Omental fat pad (tissue), 4 donors: ENCODE results near the gene DTL. TPM values are rescaled to one million over a fixed set of nuclear protein-coding genes. Genes with fewer than 3 reads are reported as not detected.

ENCODE experiments used
- ATAC-seq: fragments of 150-250 bp; one replicate; pipeline ENCODE4 v1.9.1; 2016; ENCODE audit warnings: mild to moderate bottlenecking, moderate library complexity; ENCODE audit not compliant: low FRiP score
- DNase-seq: peaks from one replicate; pipeline ENCODE4 v3.0.0-alpha.2; 2019; ENCODE audit warnings: low spot score
- CTCF ChIP-seq, 3 donors: fragments of 450-650 bp; IDR thresholded peaks; one replicate each; pipeline ENCODE4 v1.5.1; 2016 to 2017; ENCODE audit warnings: antibody characterized with exemption in 3 of 3, mild to moderate bottlenecking in 3 of 3, moderate library complexity in 2 of 3
- total RNA-seq, 4 donors: library from RNA; depleted of rRNA; stranded (reverse); fragments of >200 nt; gene quantifications; one replicate each; pipeline ENCODE4 v1.1.0, GENCODE V29; 2016

Gene DTL
- total RNA-seq, 4 donors from 2014 or later, result 0.60 to 1.4 (median 0.77) TPM

DNA sequence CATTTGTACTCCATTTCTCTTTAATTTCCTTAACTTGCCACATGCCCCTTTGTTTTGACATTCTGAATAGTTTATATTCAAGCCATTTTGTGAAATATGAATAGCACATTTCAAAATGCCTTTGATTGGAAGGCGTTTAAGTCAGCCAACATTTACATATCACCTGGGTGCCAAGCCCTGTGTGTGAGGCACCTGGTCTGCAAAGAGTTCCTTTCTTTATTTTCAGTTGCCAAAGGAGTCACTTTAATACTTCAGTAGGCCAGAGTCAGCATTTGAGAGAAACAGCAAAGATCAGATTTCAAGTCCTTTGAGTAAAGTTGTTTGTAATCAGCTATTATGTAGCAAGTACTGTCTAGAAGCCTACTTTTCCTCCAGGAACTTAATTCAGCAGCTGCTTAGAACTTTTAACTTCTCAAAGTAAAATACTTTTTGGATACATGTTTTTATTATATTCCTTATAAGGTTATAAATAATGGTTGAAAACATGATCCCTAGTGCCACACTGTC, 70.8 kb downstream of the DTL start:
- TF ChIP-seq CTCF (IDR thresholded peaks at IDR 0.05), result no peak
- DNase-seq, result no peak
- ATAC-seq, result no peak

DNA sequence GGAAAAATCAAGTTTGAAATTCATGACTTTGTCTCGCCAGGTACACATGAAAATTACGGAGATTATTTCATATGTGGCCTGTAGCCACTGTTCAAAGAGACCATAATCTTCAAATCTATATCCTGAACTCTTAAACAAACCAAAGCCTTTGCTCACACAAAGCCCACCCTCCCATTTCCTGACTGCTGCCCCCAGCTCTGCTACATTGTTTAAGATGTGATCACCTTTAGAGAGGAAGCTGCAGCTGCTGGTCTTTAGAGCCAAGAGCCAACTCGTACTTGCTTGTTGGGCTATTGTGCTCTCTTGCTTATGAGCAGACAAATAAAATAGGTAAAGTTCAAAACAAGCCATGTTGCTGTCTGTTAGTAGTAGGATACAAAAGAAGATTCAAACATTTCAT, 71.9 kb downstream of the DTL start:
- DNase-seq (no peak), ATAC-seq (no peak)
- no peak for TF ChIP-seq CTCF (IDR thresholded peaks at IDR 0.05)

GRCh38 chr1:212108187-212108586, 72.6 kb downstream of the DTL start:
- no peak for TF ChIP-seq CTCF (IDR thresholded peaks at IDR 0.05)
- ATAC-seq, result no peak
- no peak for DNase-seq

DNA sequence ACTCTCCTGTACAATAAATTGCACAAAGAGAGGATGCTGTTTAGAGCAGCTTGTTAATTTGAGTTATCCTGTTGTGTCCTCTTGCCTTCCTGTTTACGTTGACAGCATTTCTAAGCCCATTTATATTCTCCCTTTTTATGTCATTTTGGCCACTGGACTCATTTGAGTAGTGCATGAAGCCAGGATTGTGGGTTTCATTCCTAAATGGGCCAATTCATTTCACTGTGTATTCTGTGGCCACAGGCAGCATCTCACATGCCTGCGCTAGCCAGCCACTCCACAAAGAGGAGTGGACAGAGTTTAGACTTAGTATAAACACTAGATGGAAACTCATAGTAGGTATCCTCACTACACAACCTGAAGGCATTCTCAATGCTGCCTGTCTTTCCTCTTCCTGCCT, 73.4 kb downstream of the DTL start:
- ATAC-seq, result no peak
- no peak for TF ChIP-seq CTCF (IDR thresholded peaks at IDR 0.05)
- no peak for DNase-seq

DNA sequence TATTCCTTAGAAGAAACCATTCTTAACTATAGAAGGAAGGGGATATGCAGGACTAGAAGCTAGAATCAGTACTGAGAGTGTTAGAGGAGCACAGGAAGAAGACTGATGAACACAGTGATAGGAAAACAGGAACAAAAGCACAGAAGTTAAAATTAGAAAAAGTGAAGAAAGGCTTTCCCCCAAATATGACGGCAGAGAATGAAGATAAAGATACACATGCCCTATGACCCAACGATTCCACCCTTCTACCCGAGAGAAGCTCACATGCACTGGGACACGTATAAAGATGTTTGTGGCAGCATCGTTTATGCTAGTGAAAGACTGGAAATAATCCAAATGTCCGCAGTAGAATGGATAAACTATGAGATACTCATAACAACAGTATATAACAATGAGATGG, 74.2 kb downstream of the DTL start:
- TF ChIP-seq CTCF (IDR thresholded peaks at IDR 0.05), result no peak
- ATAC-seq, result no peak
- no peak for DNase-seq

DNA sequence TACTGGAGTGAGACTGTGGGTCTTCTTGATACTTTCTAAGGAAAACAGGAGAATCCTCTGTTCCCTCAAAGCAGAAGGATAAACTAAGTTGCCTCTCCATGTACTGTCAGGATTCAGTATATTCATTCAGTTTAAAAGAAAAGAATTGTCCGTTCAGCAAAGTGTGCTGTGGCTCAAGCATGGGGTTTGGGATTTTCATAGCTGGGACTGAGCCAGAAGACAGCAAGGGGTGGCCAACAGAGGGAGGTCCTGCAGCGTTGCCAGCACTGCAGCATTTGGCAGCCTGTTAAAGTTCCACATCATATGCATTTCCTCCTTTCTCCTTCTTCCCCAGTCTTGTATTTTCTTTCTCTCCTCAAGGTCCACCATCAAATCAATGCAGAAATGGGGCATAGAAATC, 75.1 kb downstream of the DTL start:
- ATAC-seq, result no peak
- TF ChIP-seq CTCF (IDR thresholded peaks at IDR 0.05), result no peak
- no peak for DNase-seq

GRCh38 chr1:212111536-212111935, 76.0 kb downstream of the DTL start:
- no peak for TF ChIP-seq CTCF (IDR thresholded peaks at IDR 0.05)
- ATAC-seq, result no peak
- DNase-seq, result no peak
